Activated T-cell treated with anti-CD3 and anti-CD28 coated beads for 48 hours (primary cell): Measurements from ENCODE around the gene CEP97.
"Not testable (repeated sequence)": the region's sequence is repeated elsewhere in the genome, so short reads cannot be mapped to it uniquely, and the experiment has no call there.

Experiments
- DNase-seq: peaks from one replicate; pipeline ENCODE4 v3.0.0-alpha.2; 2020; ENCODE audit warnings: low read depth

Gene CEP97, protein sequence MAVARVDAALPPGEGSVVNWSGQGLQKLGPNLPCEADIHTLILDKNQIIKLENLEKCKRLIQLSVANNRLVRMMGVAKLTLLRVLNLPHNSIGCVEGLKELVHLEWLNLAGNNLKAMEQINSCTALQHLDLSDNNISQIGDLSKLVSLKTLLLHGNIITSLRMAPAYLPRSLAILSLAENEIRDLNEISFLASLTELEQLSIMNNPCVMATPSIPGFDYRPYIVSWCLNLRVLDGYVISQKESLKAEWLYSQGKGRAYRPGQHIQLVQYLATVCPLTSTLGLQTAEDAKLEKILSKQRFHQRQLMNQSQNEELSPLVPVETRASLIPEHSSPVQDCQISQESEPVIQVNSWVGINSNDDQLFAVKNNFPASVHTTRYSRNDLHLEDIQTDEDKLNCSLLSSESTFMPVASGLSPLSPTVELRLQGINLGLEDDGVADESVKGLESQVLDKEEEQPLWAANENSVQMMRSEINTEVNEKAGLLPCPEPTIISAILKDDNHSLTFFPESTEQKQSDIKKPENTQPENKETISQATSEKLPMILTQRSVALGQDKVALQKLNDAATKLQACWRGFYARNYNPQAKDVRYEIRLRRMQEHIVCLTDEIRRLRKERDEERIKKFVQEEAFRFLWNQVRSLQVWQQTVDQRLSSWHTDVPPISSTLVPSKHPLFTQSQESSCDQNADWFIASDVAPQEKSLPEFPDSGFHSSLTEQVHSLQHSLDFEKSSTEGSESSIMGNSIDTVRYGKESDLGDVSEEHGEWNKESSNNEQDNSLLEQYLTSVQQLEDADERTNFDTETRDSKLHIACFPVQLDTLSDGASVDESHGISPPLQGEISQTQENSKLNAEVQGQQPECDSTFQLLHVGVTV

DNA sequence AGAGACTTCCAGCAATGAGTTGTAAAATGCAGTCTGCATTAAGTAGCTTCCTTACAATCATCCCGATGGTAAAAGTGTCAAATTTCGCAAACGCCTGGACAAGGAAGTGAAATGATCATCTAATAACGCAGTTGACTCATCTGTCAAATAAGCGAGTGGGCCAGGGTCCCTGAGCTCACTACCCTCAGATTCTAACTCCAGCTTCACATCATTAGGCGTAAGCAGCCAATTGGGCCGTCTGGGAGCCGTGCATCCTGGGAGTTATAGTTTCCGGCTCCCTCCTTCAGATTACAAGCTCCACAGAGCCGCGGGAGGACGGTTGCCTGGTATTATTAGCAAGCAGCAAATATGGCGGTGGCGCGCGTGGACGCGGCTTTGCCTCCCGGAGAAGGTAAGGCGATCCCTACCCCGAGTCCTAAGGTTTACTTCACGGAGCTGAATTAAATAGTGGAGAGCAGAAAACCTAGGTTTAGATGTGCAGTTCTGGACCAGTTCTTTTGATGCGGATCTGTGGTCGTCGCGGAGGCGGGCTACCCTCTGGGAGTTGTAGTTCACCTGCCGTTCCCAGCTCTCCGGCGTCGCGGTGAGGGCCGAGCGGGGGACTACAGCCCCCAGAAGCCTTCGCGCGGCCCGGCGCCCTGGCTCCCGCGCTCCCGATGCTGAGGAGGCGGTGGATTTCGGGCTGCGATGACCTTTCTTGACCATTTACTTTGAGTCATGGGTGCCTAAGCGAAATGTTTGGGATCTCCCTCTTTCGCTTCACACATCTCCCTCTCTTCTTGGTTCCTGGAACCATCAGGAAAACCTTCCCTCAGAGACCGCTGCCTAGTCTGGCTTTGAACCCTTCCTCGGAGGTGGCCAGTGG, at the start of gene CEP97:
Gene CEP97, plus strand, starts transcription at position 286 of the 865 bp plus-strand sequence. Its CDS starts 63 bp downstream, at position 349.
- DNase-seq: peak; percentile 85

DNA sequence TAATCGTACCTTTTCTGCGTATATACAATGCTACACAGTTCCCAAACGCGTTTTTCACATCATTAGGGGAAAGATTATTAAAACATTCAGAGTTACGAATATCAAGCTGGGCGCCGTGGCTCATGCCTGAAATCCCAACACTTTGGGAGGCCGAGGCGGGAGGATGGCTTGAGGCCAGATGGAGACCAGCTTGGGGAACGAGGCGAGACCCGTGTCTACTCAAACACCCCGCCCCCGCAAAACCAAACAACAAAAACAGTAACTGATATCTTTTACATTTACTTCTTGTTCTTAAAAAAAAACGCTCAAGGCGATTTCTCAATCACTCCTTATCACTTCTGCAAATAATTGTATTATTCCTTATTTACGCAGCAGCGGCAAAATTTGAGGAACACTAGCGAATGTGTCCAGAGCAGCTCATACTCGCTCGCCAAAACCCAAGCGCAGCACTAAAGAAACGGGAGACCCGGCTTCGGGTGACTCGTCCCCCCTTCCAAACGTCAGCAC, 48.7 kb upstream of the CEP97 start:
- DNase-seq: no peak

DNA sequence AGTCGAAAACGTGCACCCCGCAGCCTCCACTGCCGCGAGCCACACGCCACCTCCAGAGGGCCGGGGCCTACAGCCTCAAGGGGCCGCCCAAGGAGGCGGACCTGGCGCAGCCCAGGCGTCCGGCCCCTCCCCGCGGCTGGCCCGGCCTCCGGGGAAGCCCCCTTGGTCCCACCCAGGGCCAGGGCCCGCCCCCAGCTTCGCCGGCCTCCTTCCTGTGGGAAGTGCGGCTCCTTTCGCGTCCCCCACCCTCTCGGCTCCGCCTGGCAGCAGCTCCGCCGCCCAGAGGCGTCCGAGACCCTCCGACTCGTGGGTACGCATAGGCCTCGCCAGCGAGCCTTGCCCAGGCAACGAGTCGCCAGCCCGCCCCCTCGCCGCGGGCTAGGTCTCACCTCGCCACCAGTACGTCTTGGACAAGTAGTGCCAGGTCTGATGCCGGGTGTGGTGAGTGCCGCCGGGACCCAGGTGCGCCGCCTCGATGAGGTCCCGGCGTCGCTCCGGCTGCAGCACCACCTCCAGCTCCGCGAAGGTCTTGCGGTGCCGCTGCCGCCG, 48.1 kb upstream of the CEP97 start:
- peak; percentile 96 for DNase-seq

DNA sequence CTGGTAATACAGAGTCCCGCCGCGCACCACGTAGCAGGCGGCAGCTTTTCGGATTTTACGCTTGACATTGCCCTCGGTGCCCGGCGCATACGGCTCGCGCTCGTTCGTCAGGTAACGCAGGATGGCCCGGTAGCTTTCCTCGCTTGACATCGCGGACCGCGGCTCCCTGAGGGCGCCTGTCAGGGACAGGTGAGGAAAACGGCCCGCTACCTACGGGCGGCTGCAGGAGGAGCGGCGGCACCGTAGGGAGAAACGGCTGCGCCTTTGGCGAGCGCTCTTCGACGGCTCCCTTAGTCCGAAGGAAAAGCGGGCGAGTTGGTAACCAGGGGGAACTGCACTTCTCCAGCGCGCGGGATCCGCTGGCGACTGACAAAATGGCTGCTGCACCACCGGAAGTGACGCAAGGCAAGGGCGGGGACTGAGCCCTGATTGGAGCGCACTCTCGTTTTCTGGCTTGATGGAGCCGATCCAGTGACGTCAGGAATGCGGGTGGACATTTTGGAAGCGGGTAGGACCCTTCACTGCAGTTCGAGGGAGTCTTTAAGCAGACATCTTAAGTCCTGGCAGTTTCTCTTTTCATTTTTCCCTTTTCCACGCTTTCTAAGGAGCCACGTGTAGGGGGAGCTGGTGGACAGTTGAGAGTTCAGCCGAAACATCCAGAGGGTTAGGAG, 47.5 kb upstream of the CEP97 start, which contains the start of gene ZBTB11:
Gene ZBTB11, minus strand, starts transcription at position 368 of the 671 bp plus-strand sequence. Its CDS starts 218 bp downstream, at position 150.
- DNase-seq: peak; percentile 99

DNA sequence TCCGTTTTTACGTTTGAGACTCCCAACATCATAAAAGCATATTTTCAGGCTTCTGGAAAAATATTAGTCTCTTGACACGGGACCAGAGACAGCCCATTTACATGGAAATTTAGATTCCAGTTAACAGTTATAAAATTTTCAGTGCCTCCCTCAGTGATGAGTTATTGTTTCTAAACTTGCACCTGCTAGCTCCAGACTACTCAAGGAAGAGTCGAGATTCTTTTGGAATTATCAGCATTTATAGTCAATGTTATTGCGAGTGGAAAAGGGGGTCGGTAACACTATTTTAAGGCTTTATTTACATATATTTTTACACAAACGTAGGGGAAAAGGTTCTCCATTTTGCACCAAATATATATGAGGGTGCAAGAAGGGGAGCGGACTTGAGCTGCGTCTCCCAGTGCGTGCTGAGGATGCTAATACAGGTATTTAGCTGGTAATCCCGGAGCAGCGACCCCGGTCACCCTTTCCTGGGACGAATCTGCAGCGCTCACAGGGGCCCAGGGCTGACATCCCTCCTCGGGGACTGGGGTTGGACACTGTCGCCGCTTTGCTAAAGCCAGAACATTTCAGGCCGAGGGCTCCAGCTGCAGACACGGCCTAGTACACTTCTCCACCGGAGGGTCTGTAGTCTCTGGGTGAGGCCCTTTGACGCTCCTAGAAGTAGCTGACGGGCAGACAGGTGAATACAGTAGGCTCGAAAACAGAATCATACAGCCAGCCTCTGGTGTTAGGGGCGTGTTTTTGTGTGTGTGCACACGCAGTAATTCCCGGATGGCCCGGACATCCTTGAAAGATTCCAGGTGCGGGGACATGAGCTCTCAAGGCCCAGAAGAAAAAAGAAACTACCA, 46.8 kb upstream of the CEP97 start:
- DNase-seq: no peak

DNA sequence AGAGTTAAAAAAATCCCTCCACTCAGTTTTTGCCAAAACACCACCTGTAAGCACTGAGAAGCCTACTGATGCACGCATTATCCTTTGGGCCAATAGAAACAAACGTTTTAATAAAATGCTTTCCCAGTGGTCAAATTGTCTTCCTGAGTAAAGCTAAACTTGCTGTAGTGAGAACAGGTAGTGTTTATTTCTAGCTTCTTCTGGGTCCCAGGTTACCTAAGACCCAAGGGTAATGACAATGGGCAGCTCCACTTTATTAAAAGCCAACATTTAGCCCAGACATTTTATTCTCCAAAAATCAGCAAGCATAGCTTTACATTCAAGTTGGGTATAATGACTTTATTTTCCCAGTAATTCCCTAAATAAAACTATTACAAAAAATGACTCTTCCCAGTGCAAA, 45.6 kb upstream of the CEP97 start:
- DNase-seq: not testable (repeated sequence)

DNA sequence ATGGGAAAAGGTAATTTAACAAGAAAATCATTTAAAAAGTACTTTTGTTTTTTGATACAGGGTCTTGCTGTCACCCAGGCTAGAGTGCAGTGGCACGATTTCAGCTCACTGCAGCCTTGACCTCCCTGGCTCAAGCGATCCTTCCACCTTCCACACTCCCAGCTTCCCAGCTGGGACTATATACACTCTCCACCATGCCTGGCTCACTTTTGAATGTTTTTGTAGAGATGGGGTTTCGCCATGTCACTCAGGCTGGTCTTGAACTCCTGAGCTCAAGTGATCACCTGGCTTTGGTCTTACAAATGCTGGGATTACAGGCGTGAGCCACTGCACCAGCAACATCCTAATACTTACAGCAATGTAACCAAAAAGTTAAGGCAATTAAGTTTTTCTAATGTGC, 43.9 kb upstream of the CEP97 start:
- DNase-seq: no peak

DNA sequence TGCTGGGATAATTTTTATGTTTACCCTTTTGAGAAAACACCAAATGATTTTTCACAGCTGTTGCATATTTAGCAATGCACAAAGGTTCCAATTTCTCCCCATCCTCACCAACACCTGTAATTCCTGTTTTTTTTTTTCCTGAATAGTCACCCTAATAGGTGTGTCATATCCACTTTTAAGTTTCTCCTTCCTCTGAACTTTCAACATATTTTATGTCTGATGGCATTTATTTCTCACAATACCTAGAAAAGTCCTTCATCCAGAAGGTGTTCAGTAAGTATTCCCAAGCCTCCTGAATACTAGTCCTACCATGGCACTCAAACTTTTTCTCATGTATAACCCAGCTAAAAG, 39.4 kb upstream of the CEP97 start:
- no peak for DNase-seq

DNA sequence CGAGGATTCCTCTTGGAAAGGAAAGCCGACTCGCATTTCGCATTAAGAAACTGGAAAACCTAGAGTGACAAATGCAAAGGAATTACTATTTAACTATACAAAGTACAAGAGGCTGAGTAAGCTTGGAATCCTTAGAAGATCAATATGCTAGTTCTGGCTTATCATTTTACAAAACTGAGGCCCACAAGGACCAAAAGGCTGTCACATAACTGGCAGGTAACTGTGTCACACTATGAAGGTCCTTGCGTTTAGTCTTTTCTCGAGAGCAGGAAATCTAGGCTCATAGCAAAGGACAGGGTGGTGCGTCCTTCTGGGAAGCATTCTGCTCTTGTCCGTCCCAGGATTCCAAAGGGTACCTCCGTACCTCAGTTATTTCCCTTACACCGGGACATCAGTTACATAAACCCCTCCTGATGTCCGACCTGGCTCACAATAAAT, 38.5 kb upstream of the CEP97 start:
- no peak for DNase-seq

DNA sequence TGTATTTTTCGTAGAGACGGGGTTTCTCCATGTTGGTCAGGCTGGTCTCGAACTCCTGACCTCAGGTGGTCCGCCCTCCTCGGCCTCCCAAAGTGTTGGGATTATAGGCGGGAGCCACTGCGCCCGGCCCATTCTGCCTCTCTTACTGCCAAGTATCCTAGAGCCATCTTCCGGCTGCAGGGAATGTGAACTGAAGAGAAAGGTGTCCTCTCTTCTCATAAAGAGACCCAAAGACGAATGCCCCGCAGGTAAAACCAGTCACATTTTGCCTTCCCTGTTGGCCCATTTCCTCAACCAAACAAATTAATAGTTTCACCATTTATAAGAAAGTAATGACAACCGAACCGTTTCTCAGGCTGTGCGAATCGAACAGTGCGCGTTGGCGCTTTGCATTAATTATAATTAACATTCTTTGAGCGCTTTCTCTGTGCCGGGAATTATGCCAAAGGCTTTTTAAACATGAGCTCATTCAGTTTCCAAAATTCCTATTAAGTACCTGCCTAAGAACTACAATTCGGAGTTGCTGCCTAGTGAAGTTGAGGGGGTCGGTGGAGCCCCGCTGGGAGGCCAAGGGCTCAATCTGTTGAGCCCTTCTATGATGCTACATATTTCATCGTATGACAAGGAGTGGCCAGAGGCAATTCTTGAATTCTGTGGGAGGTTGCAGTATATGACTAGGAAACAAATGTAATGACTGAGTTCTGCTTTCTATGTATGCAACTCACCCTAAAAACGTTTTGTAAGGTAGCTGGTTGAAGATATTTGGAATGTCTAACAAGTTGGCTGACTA, 37.1 kb upstream of the CEP97 start:
- DNase-seq: no peak

DNA sequence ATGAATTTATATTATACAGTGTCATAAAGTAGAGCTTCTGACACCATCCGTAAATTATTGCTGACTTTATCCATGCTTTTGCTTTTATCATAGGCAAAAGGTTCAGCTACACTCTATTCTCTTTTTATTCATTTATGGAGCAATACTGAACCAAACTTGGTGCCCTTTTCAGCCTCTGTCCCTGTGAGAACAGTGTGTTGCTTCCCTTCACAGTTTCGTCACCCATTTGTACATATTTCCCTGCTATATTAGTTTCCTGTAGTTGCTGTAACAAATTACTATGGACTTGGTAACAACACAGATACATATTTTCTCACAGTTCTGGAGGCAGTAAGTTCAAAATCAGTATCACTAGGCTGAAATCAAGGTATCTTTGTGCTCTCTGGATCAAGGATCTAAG, 35.1 kb upstream of the CEP97 start:
- no peak for DNase-seq

DNA sequence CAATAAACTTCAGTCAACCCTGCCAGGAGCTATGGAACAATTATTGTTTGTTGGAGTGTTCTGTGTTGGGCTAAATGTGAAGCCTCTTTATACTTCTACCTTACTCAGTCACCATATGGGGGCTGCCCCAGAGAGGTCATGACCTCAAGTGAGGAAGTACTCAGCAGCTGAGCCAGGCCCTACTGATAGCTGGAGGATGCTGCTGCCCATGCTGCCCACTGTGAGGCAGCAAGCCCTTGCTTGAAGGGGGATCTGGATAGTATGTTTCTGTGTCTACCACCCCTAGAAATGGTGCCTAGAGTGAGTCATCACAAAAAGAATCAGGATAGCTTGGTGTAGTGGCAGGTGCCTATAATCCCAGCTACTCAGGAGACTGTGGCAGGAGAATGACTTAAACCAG, 33.4 kb upstream of the CEP97 start:
- no peak for DNase-seq

DNA sequence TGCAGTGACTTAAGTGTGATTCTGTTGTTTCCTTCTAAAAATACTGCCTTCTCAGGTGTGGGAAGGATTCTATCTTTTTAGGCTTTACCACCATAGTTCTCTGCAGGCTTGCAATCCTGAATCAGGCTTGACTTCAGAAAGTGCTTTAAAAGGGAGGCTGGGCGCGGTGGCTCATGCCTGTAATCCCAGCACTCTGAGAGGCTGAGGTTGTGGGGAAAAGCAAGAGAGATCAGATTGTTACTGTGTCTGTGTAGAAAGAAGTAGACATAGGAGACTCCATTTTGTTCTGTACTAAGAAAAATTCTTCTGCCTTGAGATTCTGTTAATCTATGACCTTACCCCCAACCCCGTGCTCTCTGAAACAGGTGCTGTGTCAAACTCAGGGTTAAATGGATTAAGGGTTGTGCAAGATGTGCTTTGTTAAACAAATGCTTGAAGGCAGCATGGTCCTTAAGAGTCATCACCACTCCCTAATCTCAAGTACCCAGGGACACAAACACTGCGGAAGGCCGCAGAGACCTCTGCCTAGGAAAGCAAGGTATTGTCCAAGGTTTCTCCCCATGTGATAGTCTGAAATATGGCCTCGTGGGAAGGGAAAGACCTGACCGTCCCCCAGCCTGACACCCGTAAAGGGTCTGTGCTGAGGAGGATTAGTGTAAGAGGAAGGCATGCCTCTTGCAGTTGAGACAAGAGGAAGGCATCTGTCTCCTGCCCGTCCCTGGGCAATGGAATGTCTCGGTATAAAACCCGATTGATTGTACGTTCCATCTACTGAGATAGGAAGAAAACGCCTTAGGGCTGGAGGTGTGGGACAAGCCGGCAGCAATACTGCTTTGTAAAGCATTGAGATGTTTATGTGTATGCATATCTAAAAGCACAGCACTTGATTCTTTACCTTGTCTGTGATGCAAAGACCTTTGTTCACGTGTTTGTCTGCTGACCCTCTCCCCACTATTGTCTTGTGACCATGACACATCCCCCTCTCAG, 32.4 kb upstream of the CEP97 start:
- not testable (repeated sequence) for DNase-seq

DNA sequence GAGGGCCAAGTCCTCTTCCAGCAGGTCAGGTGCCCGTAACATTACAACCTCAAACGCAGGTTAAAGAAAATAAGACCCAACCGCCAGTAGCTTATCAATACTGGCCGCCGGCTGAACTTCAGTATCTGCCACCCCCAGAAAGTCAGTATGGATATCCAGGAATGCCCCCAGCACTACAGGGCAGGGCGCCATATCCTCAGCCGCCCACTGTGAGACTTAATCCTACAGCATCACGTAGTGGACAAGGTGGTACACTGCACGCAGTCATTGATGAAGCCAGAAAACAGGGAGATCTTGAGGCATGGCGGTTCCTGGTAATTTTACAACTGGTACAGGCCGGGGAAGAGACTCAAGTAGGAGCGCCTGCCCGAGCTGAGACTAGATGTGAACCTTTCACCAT, 30.9 kb upstream of the CEP97 start:
- DNase-seq: not testable (repeated sequence)

DNA sequence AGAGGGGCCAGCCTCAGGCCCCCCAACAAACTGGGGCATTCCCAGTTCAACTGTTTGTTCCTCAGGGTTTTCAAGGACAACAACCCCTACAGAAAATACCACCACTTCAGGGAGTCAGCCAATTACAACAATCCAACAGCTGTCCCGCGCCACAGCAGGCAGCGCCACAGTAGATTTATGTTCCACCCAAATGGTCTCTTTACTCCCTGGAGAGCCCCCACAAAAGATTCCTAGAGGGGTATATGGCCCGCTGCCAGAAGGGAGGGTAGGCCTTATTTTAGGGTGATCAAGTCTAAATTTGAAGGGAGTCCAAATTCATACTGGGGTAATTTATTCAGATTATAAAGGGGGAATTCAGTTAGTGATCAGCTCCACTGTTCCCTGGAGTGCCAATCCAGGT, 29.6 kb upstream of the CEP97 start:
- DNase-seq: not testable (repeated sequence)

DNA sequence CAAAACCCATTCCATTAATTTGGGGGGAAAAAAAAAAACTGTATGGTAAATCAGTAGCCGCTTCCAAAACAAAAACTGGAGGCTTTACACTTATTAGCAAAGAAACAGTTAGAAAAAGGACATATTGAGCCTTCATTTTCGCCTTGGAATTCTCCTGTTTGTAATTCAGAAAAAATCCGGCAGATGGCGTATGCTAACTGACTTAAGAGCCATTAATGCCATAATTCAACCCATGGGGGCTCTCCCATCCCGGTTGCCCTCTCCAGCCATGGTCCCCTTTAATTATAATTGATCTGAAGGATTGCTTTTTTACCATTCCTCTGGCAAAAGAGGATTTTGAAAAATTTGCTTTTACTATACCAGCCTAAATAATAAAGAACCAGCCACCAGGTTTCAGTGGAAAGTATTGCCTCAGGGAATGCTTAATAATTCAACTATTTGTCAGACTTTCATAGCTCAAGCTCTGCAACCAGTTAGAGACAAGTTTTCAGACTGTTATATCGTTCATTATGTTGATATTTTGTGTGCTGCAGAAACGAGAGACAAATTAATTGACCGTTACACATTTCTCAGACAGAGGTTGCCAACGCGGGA, 28.5 kb upstream of the CEP97 start:
- no peak for DNase-seq
